SK-N-DZ (cell line): ENCODE data around the gene PSAP.
A peak's percentile ranks its signal among the peaks of the same experiment; 100 is the strongest.

Experiments used
- DNase-seq: peaks from one replicate; pipeline ENCODE4 v3.0.0-alpha.2; 2015; ENCODE audit warnings: low spot score

Gene PSAP

GRCh38 chr10:71810048-71810750 is 40.9 kb downstream of the PSAP start:
- DNase-seq = no peak

- DNase-seq = no peak
Observed at GRCh38 chr10:71809628-71810027, 41.4 kb downstream of the PSAP start.

GRCh38 chr10:71807557-71808510 is 43.2 kb downstream of the PSAP start:
- no peak for DNase-seq

GRCh38 chr10:71806704-71807556 is 44.1 kb downstream of the PSAP start:
- DNase-seq = no peak

GRCh38 chr10:71805776-71806703 is 45.0 kb downstream of the PSAP start:
- no peak for DNase-seq

- DNase-seq = no peak
Observed at GRCh38 chr10:71804077-71804476, 47.0 kb downstream of the PSAP start.

GRCh38 chr10:71802715-71803488 is 48.1 kb downstream of the PSAP start:
- no peak for DNase-seq

- DNase-seq = no peak
Observed at GRCh38 chr10:71802235-71802634, 48.8 kb downstream of the PSAP start.

- no peak for DNase-seq
Observed at GRCh38 chr10:71801361-71801760, 49.7 kb downstream of the PSAP start.

GRCh38 chr10:71799608-71800453 is 51.2 kb downstream of the PSAP start:
- DNase-seq = no peak

- DNase-seq = no peak
Observed at GRCh38 chr10:71799112-71799511, 51.9 kb downstream of the PSAP start.

- no peak for DNase-seq
Observed at GRCh38 chr10:71798308-71798624, 52.8 kb downstream of the PSAP start.

- DNase-seq = no peak
Observed at GRCh38 chr10:71797533-71798307, 53.3 kb downstream of the PSAP start.

GRCh38 chr10:71796749-71797405 is 54.2 kb downstream of the PSAP start:
- DNase-seq = peak; percentile 41

- no peak for DNase-seq
Observed at GRCh38 chr10:71795248-71795647, 55.8 kb downstream of the PSAP start.

GRCh38 chr10:71790749-71791440 is 60.2 kb downstream of the PSAP start:
- DNase-seq = no peak

GRCh38 chr10:71789871-71790270 is 61.2 kb downstream of the PSAP start:
- no peak for DNase-seq
